Stimulated activated CD8-positive, alpha-beta memory T cell treated with anti-CD3 and anti-CD28 coated beads, Interleukin-2, amount 100 ng/mL, for 1 hour (primary cell): ENCODE results near the gene KIAA1328.
"Not testable (repeated sequence)": the region's sequence is repeated elsewhere in the genome, so short reads cannot be mapped to it uniquely, and the experiment has no call there.

Experiments used
- DNase-seq, 2 donors: peaks; one replicate each; pipeline ENCODE4 v3.0.0-alpha.2; 2020; ENCODE audit warnings: low read depth in 2 of 2

Gene KIAA1328

GRCh38 chr18:36887114-36887513, 58.2 kb downstream of the KIAA1328 start:
- no peak for DNase-seq

- no peak for DNase-seq
Measured at GRCh38 chr18:36887864-36888263, 58.9 kb downstream of the KIAA1328 start.

DNA sequence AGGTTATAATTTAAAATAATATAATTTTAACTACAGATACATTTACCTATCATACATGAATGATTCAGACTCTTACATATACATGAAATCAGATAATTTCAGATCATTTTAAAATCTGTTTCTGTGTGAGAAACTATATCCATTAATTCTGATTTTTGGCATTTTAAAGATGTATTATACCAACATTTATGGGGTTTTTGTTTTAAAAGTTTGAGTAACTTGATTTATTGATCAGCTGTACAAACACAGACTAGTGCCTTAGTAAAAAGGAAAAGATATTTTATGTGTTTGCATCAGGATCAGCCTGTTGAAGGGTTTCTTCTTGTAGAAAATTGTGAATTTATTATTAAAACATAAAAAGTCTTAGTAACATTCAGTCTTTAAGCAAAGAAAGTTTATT, 59.9 kb downstream of the KIAA1328 start:
- DNase-seq, result no peak

- DNase-seq, result no peak
Measured at GRCh38 chr18:36889321-36889720, 60.4 kb downstream of the KIAA1328 start.

DNA sequence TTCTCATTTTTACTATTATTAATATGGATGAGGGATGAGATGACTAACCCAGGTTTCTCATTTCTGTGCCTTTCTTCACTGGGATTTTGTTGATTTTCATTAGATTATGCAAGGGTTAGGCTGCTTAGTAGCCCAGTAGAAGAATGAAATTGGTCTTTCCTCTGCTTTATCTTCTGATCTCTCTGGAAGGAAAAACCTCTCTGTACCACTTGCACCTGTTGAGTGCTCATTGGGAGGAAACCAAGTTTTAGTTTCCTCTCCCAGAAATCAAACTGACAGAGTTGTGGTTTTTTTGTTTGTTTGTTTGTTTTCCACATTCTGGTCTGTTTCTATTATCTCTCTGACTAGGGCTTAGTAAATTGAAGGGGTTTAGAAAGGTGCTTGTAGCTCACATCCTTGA, 60.8 kb downstream of the KIAA1328 start:
- no peak for DNase-seq

DNA sequence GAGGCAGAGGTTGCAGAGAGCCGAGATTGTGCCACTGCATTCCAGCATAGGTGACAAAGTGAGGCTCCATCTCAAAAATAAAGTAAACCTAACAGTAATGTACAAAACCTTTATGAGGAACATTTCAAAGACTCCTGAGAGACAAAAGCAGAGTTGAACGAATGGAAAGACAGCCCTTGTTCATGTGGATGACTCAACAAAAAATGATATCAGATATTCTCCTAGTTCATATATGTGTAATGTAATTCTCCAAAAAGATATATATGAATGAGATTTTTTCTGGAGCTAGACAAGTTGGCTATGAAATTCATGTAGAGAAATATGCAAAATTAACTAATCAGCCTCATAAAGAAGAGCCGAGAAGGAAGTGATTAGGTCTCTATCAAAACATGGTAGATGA, 61.7 kb downstream of the KIAA1328 start:
- no peak for DNase-seq

DNA sequence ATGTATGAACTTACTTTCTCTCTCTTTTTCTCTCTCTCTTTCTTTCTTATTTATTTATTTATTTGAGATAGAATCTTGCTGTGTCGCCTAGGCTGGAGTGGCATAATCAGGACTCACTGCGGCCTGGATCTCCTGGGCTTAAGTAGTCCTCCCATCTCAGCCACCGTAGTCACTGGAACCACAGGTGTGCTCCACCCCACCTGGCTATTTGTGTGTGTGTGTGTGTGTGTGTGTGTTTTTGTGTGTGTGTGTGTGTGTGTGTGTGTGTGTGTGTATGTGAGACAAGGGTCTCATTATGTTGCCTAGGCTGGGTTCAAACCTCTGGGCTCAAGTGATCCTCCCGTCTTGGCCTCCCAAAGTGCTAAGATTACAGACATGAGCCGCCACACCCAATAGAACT, 64.3 kb downstream of the KIAA1328 start:
- no peak for DNase-seq

DNA sequence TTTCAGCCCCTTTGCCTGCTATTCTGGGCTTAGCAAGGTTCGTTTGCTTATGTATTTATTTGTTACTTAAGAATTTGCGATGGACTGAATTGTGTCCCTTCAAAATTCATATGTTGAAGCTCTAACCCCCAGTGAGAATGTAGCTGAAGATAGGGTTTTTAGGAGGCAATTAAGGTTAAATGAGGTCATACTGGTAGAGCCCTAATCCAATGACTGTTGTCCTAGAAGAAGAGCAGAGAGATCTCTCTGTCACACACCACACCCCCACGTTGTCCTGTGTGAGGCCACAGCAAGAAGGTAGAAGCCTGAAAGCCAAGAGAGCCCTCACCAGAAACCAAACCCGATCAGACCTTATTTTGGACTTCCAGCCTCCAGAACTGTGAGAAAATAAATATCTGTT, 66.7 kb downstream of the KIAA1328 start:
- DNase-seq, result no peak

- DNase-seq, result no peak
Measured at GRCh38 chr18:36897253-36897652, 68.3 kb downstream of the KIAA1328 start.

- no peak for DNase-seq
Measured at GRCh38 chr18:36899289-36899688, 70.4 kb downstream of the KIAA1328 start.

DNA sequence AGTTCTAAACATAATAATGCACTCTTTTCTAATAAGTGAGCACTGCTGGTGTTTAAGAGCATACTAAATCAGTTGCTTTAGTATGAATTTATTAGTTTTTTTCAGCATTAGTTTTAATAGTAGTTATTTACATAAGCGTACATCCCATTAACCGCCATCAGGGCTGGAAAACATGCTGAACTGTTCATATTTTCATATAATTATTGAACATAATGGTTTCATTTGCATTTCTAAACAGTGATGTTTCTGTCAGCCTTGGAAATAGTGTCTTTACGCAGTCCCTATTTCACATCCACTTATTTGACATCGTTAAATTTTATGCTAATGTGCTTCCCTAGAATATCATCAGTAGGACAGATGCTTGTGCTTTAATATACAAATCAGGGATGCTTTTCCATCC, 71.5 kb downstream of the KIAA1328 start:
- DNase-seq, result no peak

DNA sequence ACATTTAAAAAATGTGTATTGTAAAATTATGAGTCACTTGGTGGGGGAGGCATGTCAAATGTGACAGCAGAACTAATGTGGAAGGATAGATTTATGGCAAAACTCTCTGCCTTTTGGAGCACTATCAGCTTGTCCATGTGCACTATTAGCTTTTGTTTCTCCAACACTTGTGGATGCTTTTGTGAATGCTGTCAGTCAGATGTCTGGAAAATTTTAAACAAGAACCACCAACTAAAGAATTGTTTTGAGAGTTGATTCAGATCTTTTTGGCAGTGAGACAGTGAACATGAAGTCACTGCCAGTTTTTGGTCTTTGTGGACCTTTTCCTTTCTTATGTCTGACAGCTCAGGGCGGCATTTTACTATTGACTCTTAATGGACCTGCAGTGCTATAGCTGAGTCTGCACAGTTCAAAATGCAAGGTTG, 72.4 kb downstream of the KIAA1328 start:
- no peak for DNase-seq

DNA sequence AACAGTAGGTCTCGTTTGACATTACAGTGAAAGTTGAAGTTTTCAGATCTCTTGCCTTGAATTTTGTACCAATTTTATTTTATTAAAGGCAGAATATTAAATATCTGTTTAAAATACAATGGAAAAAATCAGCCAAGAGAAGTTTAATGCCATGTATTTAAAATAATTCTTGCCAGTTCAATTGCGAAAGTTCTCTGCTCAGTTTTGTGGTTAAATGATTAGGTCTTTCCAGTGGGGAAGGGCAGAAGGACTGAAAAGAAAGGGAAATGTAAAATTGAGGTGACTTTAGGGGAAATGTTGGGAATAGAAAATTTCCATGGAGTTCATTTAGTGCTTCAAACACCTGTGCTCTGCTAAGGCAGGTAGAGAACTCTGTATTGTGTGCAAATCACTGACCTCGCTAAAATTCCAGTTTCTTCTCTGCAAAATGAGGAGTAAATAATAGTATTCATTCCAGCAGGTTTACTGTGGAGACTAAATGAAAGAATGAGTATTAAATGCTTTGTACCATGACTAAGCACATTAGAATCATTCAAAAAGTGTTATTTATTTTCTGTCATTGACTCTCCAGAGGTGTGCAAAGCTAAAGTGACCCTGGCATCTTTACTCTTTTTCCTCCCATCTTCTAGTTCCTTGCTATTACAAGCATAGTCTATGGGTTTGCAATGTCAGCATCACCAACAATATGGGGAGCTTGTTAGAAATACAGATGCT, 74.4 kb downstream of the KIAA1328 start:
- no peak for DNase-seq

- DNase-seq, result no peak
Measured at GRCh38 chr18:36905571-36905970, 76.6 kb downstream of the KIAA1328 start.

- not testable (repeated sequence) for DNase-seq
Measured at GRCh38 chr18:36909282-36909681, 80.4 kb downstream of the KIAA1328 start.

- no peak for DNase-seq
Measured at GRCh38 chr18:36912887-36913286, 84.0 kb downstream of the KIAA1328 start.

DNA sequence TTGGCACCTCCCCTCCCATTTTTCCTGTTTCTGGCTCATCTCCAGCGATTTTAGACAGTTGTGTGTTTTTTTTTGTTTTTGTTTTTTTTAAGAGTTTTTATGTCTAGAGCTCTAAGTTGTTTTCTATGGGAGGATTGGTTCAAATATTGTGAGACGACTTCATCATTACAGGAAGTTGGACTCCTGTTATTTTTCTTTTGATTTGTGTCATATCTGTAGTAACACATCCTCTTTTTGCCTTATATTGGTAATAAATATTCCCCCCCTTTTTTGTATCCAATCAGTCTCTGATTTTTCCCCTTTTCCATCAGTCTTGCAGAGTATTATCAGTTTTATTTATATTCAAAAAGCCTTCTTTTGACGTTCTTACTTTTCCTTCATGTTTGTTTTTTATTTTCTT, 89.0 kb downstream of the KIAA1328 start:
- no peak for DNase-seq

- no peak for DNase-seq
Measured at GRCh38 chr18:36929601-36930000, 100.7 kb downstream of the KIAA1328 start.

DNA sequence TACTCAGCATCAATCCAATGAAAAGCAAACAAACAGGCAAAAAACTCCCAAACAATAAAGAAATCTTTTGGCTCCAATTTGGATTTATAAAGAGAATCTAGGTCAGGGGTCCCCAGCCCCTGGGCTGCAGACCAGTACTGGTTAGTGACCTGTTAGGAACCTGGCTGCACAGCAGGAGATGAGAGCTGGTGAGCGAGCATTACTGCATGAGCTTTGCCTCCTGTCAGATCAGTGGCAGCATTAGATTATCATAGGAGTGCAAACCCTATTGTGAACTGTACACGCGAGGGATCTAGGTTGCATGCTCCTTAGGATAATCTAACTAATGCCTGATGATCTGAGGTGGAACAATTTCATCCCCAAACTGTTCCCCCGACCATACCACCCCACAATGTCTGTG, 102.2 kb downstream of the KIAA1328 start:
- DNase-seq, result no peak

GRCh38 chr18:36933552-36933951, 104.6 kb downstream of the KIAA1328 start:
- DNase-seq, result no peak

DNA sequence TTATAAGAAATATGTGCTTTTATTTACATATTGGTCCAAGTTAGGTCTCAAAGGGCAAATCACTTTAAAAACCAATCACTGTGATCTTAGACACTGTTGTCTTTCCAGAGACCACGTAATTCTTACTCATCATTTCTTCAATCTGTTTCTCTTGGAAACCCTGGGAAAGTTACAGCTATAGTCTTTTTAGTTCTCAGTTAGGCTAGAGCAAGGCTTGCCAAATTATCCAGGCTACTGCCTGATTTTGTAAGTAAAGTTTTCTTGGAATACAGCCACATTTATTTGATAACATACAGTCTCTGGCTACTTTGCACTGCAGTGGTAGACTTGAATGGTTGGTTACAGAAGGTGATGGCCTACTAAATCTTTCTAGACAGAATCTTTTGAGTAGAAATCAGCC, 106.0 kb downstream of the KIAA1328 start:
- no peak for DNase-seq

- no peak for DNase-seq
Measured at GRCh38 chr18:36942264-36942663, 113.3 kb downstream of the KIAA1328 start.

GRCh38 chr18:36947820-36948348, 119.0 kb downstream of the KIAA1328 start:
- no peak for DNase-seq

DNA sequence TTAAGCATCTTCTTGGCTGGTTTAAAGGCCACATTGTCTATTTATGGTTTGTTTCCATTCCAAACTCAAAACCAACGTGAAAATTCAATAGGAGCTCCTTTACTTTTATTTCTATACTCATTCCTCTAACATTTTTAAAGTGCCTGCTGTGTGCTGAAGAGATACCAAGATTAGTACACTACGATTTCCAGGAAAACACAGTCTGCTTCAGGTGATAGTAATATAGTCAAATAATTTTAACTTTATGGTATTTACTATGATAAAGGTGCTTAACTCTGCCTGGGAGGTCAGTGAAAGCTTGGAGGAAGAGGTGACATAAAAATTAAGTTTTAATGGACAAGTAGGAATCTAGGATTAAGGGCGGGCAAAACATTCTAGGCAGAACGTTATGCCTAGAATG, 121.4 kb downstream of the KIAA1328 start:
- no peak for DNase-seq
